Fibroblast of skin of left quadriceps (primary cell): ENCODE data around the gene CRTC3.
"Not testable (repeated sequence)": the region's sequence is repeated elsewhere in the genome, so short reads cannot be mapped to it uniquely, and the experiment has no call there.

Source experiments
- DNase-seq, 2 experiments: peaks; one replicate each; pipeline ENCODE4 v3.0.0-alpha.2; 2013; ENCODE audit warnings: low read depth in 2 of 2

CRTC3 gene

GRCh38 chr15:90648137-90649070 is 118.7 kb downstream of the CRTC3 start:
- DNase-seq, result peak; percentile 52 to 53

DNA sequence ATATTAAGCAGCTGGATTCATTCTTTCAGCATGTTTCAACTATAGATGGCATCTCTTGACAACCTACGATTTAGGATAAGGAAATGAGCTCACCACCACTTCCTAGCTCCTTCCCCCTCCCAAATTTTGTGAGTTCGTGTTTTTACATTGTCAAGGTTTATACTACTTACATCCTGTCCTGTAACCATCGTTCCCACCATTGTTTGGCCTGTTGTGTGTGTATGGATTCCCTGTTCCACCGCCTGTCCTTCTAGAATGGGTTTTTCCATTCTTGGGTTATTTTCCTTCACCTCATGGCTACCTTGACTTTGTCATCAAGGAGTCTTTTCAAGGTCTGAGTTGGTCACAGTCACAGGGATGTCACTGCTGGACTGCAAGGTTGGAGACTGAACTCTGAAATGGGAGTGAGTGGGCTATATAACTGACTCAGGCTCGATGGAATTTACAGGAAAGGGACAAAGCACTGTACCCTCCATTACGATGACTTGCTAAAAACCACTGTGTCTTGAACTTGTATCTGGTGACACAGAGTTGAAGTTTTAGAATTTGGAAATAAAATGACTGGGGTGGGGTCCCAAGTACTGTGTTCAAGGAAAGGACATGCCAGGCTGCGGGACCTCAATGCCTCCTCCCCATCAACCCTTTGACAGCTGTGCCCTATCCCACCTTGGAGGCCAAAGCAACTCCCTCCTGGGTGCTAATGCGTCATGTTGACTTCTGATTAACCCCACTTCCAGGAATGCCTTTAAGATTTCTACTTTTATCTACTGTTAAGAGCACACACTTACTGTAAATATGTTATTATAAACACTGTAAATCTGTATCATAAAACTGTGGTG is 120.6 kb downstream of the CRTC3 start:
- DNase-seq, result no peak

- DNase-seq, result no peak
Observed at GRCh38 chr15:90650956-90651689, 121.4 kb downstream of the CRTC3 start.

DNA sequence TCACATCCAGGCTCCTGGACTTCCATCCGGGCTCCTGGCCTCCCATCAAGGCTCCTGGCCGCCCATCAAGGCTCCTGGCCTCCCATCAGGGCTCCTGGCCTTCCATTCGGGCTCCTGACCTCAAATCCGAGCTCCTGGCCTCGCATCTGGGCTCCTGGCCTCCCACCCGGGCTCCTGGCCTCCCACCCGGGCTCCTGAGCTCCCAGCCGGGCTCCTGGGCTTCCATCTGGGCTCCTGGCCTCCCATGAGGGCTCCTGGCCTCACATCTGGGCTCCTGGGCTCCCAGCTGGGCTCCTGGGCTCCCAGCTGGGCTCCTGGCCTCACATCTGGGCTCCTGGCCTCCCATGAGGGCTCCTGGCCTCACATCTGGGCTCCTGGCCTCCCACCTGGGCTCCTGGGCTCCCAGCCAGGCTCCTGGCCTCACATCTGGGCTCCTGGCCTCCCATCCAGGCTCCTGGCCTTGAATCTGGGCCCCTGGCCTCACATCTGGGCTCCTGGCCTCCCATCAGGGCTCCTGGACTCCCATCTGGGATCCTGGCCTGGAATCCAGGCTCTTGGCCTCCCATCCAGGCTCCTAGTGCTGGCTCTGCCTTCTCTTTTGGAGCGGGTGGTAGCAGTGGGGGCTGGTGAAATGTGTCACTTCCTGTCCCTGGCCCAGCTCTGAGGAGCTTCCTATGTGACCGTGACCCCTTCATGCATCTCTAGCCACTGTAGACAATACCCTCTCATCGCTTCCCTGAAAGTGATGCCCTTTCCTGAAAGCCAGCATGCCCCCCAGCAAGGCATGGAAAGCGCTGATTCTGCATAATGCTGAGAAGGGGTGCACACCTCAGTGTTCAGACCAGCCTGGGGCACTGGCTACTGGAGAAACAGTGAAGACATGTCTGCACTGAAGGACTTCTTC is 124.8 kb downstream of the CRTC3 start:
- no peak for DNase-seq

GRCh38 chr15:90657520-90658172 is 127.9 kb downstream of the CRTC3 start:
- not testable (repeated sequence) for DNase-seq

GRCh38 chr15:90659481-90659880 is 129.8 kb downstream of the CRTC3 start:
- no peak for DNase-seq

DNA sequence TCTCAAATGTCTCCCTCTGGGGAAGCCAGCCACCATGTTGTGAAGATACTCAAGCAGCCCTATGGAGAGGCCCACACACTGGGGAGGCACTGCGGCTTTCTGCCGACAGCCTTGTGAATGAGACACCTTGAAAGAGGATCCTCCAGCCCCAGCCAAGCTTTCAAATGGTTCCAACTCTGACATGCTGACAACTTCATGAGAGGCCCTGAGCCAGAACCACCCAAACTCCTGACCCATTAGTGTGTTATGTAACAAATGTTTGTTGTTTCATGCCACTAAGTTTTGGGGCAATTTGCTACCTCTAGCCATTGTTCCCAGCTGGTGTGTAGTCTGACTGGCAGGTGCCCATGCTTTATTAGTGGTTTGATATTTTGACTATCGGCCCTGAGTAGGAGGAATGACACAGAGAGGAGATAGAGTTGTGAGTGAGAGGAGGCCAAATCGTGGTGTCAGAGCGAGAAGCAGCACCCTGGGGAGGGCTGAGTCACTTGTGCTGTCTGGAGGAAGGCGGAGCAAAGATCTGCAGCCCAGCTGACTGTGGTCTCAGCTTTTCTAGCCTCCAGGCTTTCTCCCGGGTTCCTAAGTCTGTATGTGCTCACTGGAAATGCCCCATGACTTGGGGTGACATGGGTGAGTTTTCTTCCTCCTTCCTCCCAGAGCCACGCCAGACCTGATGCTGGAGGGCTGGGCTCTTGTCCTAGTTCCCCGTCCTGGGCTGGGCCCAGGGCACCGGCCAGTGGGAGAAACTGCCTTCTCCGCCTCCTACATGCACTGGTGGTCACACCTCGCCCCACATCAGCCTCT is 130.7 kb downstream of the CRTC3 start:
- peak; percentile 53 to 61 for DNase-seq

DNA sequence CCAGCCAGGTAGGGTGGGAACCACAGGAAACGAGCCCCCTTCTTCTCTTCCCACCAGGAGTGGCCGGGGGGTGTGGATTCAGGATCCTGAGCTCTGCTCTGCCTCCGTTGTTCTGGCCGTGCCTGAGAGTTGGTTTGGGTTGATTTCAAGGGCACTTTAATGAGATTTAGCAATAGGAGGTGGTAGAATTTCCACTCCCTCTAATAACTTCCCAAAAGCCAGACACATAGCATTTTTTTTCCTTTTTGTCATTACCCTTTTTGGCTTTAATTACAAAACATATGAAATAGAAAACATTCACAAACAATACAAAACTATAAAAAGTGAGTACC is 131.2 kb downstream of the CRTC3 start:
- not testable (repeated sequence) for DNase-seq

DNA sequence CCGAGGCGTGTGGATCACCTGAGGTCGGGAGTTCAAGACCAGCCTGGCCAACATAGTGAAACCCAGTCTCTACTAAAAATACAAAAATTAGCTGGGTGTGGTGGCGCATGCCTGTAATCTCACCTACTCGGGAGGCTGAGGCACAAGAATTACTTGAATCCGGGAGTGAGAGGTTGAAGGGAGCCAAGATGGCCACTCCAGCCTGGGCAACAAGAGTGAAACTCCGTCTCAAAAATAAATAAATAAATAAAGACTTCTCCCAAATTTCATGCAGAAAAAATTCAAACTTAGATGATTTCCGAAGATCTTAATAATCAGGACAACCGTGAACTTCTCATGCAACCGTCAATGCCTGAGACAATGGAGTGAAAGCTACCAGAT is 134.3 kb downstream of the CRTC3 start:
- DNase-seq, result not testable (repeated sequence)

DNA sequence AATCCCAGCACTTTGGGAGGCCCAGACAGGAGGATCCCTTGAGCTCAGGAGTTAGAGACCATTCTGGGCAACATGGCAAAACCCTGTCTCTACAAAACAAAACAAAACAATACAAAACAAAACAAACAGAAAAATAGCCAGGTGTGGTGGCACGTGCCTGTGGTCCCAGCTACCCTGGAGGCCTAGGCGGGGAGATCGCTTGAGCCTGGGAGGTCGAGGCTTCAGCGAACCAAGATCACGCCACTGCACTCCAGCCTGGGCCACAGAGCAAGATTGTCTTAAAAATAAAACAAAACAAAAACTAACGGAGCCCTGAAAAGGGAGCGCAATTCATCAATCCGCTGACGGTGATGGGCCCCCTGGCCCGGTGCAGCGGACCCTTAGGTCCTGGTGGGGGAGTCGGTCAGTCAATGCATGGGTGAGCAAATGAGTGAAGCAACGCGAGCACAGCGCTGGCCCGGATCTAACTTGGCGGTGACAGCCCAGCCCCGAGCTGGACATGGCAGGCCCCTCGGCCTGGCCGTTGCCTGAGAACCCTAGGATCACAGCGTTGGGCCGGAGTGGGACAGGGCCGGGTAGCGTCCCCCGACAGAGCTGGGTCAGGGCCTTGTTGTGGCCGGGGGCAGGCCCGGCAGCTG is 135.0 kb downstream of the CRTC3 start:
- DNase-seq, result no peak

DNA sequence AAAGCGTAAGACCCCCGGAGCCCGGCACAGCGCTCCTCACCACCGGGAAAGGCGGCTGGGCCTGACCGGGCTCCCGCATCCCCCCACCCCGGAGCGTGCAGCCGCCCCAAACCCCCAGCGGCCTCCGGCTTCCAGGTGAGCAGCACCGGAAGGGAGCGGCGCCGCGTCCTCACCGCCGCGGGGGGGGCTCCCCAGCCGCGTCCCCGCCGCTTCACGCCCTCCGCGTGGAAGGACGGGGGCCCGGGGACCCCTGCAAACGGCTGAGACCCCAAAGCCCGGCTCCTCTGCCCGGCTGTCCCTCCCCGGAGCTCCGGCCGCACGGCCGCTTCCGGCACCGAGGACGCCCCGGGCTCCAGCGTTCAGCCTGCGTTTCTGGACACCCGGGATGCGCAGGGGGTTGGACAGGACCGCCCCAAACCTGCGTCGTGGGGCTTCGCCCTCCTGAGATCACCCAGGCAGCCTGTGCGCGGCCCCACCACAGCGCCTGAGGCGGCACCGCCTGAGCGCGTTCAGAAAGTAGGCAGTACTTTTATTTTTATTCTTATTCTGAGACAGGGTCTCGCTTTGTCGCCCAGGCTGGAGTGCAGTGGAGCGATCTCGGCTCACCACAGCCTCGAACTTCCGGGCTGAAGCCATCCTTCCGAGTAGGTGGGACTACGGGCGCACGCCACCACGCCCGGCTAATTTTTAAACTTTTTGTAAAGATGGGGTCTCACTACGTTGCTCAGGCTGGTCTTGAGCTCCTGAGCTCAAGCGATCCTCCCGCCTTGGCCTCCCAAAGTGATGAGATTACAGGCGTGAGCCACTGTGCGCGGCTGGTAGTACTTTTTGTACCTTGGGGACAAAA is 135.8 kb downstream of the CRTC3 start:
- DNase-seq, result no peak

DNA sequence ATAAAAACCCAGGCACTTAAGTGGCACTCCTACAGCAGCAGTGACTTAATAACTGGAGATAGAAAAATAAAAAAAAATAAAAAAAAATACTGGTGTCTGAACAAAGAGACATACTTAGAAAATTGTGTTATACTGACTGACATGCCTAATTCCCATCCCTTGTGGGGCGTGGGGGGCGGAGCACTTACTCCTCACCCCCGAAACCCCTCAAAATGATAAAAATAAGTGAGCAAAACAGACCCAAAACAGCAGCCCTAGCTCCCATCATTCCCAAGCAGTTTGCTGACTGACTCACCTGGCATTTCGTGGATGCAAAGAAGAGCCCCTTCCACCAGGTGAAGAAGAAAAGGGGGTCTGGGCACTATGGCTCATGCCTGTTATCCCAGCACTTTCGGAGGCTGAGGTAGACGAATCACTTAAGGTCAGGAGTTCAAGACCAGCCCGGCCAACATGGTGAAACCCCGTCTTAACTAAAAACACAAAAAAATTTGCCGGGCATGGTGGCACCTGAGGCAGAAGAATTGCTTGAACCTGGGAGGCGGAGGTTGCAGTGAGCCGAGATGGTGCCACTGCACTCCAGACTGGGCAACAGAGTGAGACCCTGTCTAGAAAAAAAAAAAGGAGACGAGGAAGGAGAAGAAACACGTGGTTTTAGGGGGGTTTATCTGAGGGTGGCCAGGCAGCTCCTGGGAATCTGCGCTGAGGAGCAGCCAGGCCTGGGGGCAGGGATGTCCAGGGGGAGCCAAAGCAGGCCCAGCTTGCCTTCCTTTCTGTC is 136.6 kb downstream of the CRTC3 start:
- no peak for DNase-seq

GRCh38 chr15:90667073-90667754 is 137.5 kb downstream of the CRTC3 start:
- DNase-seq, result no peak

- DNase-seq, result not testable (repeated sequence)
Observed at GRCh38 chr15:90667755-90668345, 138.1 kb downstream of the CRTC3 start.

GRCh38 chr15:90670631-90671030 is 140.9 kb downstream of the CRTC3 start:
- DNase-seq, result not testable (repeated sequence)

- no peak for DNase-seq
Observed at GRCh38 chr15:90671216-90671615, 141.5 kb downstream of the CRTC3 start.
